ENCODE results near the gene KCTD20. TPM values are rescaled to one million over a fixed set of nuclear protein-coding genes. Genes with fewer than 3 reads are reported as not detected.

KCTD20 gene
- total RNA-seq, 1 experiment from 2014 or later, result 41.6 TPM

GRCh38 chr6:36488221-36488620 lies 45.4 kb downstream of the KCTD20 start:
- no peaks in the 10 kb centered on the region for H3K36me3 ChIP-seq (ENCODE audit: control insufficient read depth, insufficient read depth, low read length)

GRCh38 chr6:36489426-36489825 lies 46.6 kb downstream of the KCTD20 start:
- Histone ChIP-seq H3K27me3 (ENCODE audit: control insufficient read depth, insufficient read depth, low read length) (no peaks in the 10 kb centered on the region), H3K4me3 (ENCODE audit: low read depth in 2 of 2, low read length in 2 of 2) (no peak overlapping the region), H3K36me3 (ENCODE audit: control insufficient read depth, insufficient read depth, low read length) (no peaks in the 10 kb centered on the region), H3K27ac (ENCODE audit: low read length) (no peak overlapping the region), H3K4me1 (ENCODE audit: control insufficient read depth, insufficient read depth, low read length) (no peaks in the 10 kb centered on the region), H3K9me3 (ENCODE audit: control insufficient read depth, insufficient read depth, low read depth, low read length) (no peaks in the 10 kb centered on the region)
- in situ Hi-C loops (cut with HindIII; ENCODE audit: low pct_unique_long_range_greater_than_20kb, low sequenced_read_pairs), result no loop called here
- ChIA-PET CTCF (no interaction called here), POLR2A (no interaction called here)
- ATAC-seq (no peak), DNase-seq (ENCODE audit: low read depth, low spot score) (no peak)
- intact Hi-C loops (cut with micrococcal nuclease; ENCODE audit: unreplicated experiment), result no loop called here
- no TSS peak for BruUV-seq (replicated peaks)
- no peak for TF ChIP-seq CTCF (IDR thresholded peaks at IDR 0.05)
- no peak for TF ChIP-seq TCF7L2 (IDR thresholded peaks at IDR 0.05; ENCODE audit: low read depth, low read length)
- no peak for TF ChIP-seq SIN3A (IDR thresholded peaks at IDR 0.05; ENCODE audit: borderline replicate concordance, insufficient read depth, low read depth, low read length)
- TF ChIP-seq POLR2AphosphoS5 (IDR thresholded peaks at IDR 0.05; ENCODE audit: low read depth, low read length), result no peak
- no peak for TF ChIP-seq REST (IDR thresholded peaks at IDR 0.05; ENCODE audit: insufficient read depth in 1 of 2, low read depth in 2 of 2, low read length in 1 of 2)

More at GRCh38 chr6:36488221-36488620, 45.4 kb downstream of the KCTD20 start:
- DNase-seq (ENCODE audit: low read depth, low spot score) (no peak), ATAC-seq (no peak)
- no peaks in the 10 kb centered on the region for H3K9me3 ChIP-seq (ENCODE audit: control insufficient read depth, insufficient read depth, low read depth, low read length)
- intact Hi-C loops (cut with micrococcal nuclease; ENCODE audit: unreplicated experiment), result no loop called here
- no TSS peak for BruUV-seq (replicated peaks)
- ChIA-PET CTCF (no interaction called here), POLR2A (no interaction called here)
- H3K27me3 ChIP-seq (ENCODE audit: control insufficient read depth, insufficient read depth, low read length), result no peaks in the 10 kb centered on the region
- H3K27ac ChIP-seq (ENCODE audit: low read length), result no peak overlapping the region
- no peak overlapping the region for H3K4me3 ChIP-seq (ENCODE audit: low read depth in 2 of 2, low read length in 2 of 2)
- no peaks in the 10 kb centered on the region for H3K4me1 ChIP-seq (ENCODE audit: control insufficient read depth, insufficient read depth, low read length)
- in situ Hi-C loops (cut with HindIII; ENCODE audit: low pct_unique_long_range_greater_than_20kb, low sequenced_read_pairs), result no loop called here
- TF ChIP-seq POLR2AphosphoS5 (IDR thresholded peaks at IDR 0.05; ENCODE audit: low read depth, low read length), result no peak
- TF ChIP-seq REST (IDR thresholded peaks at IDR 0.05; ENCODE audit: insufficient read depth in 1 of 2, low read depth in 2 of 2, low read length in 1 of 2), result no peak
- TF ChIP-seq TCF7L2 (IDR thresholded peaks at IDR 0.05; ENCODE audit: low read depth, low read length), result no peak
- no peak for TF ChIP-seq CTCF (IDR thresholded peaks at IDR 0.05)
- TF ChIP-seq SIN3A (IDR thresholded peaks at IDR 0.05; ENCODE audit: borderline replicate concordance, insufficient read depth, low read depth, low read length), result no peak

Data from Panc1 (cell line).